CD4-positive, alpha-beta T cell treated with Interleukin-2 at 100 ng/mL for 4 hours (primary cell): ENCODE measurements around the gene NT5C3B.
"Not testable (repeated sequence)": the region's sequence is repeated elsewhere in the genome, so short reads cannot be mapped to it uniquely, and the experiment has no call there.

Experiments
- DNase-seq: peaks from one replicate; pipeline ENCODE4 v3.0.0-alpha.2; 2020; ENCODE audit warnings: low spot score

Gene NT5C3B

DNA sequence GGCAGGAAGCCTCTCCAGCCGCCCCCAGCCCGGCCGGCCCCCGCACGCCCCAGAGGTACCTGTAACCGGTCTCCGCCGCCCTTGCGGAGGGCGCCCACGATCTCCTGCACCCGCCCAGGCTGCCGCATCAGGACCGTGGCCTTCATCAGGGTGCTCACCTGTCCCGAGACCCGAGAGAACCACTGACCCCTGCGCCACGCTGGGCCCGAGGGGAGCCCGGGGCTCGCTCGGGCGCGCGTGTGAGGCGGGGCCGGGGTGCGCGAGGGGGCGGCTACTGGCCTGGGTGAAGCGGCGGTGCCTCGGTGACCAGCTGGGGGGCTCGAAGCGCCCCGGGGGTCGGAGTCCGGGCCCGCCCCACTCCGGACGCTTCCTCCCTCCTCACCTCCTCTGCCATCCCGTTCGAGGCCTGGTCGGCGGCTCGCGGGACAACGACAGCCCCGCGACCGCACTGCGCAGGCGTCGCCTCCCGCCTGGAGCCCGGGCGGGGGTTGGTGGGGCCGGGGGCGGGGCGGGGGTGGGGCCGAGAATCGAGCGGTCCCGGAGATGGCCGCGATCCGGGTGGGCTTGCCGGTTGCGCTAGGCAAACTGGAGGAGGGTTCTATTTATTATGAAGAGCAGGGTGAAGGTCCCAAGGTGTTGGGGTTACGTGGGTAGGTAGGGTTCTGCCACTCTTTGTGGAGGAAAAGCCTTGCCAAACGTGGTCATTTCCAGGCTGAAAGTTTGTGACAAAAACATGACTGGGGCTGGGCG lies at the start of gene NT5C3B:
Gene NT5C3B, minus strand, starts transcription at position 433 of the 750 bp plus-strand sequence. Its CDS starts 39 bp downstream, at position 394.
- peak; percentile 37 for DNase-seq

DNA sequence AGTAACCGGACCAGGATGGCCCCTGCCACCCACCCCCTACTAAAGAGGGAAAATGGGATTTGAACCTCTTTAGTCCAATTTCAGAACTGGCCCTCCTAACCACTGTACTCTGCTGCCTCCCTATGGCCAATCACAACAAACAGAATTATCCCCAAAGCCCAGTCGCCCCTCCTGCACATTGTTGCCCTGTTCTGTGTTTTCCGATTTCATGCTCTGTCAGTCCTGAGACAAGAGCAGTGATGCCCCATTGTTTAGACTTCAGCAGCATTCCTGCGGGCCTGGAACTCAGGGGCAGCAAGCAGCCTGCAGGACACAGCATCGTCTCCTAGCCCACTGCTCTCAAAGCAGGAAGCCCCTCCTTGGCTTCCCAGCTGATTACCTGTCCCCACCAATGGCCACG lies 49.7 kb upstream of the NT5C3B start:
- DNase-seq, result no peak

DNA sequence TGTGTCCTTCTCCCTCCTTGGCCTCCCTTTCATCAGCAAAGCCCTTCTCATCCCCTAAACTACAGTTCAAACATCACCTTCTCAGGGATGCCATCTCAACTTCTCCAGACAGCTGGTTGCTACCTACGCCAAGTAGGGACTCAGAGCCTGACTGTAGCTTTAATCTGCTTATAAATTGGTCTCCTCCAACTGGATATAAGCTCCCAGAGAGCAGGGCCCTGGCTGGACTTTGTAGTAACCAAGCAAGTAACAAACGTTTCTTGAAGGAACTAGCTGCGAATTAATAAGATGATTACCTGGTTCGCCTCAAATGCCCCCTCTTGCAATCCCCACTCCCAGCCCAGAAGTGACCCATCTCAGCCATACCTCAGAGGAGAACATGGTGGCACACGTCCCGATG lies 46.7 kb upstream of the NT5C3B start:
- no peak for DNase-seq

DNA sequence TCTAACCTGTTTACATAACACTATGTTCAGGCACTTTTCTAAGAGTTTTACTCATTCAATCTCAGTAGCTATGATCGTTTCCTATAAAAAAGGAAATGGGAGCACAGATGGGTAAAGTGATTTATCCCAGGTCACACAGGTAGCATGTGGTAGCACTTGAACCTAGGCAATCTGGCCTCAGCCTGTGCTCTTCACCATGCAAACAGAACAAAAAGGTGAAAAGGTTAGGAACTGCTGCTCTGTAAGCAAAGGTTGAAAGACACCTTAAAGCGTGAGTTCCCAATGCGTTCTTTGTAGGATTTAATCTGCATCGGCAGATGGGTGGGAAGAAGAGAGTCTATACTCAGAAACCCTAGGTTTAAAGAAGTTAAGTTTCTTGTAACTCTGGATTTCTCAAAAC lies 44.1 kb upstream of the NT5C3B start:
- DNase-seq, result no peak

DNA sequence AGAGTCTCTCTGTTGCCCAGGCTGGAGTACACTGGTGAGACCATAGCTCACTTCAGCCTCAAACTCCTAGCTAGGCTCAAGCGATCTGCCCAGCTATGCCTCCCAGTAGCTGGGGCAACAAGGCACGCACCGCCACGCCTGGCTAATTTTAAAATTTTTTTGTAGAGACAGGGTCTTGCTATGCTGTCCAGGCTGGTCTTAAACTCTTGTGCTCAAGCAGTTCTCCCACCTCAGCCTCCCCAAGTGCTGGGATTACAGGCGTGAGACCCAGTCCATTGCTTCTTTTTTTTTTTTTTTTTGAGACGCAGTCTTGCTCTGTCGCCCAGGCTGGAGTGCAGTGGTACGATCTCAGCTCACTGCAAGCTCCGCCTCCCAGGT lies 38.2 kb upstream of the NT5C3B start:
- DNase-seq, result not testable (repeated sequence)

DNA sequence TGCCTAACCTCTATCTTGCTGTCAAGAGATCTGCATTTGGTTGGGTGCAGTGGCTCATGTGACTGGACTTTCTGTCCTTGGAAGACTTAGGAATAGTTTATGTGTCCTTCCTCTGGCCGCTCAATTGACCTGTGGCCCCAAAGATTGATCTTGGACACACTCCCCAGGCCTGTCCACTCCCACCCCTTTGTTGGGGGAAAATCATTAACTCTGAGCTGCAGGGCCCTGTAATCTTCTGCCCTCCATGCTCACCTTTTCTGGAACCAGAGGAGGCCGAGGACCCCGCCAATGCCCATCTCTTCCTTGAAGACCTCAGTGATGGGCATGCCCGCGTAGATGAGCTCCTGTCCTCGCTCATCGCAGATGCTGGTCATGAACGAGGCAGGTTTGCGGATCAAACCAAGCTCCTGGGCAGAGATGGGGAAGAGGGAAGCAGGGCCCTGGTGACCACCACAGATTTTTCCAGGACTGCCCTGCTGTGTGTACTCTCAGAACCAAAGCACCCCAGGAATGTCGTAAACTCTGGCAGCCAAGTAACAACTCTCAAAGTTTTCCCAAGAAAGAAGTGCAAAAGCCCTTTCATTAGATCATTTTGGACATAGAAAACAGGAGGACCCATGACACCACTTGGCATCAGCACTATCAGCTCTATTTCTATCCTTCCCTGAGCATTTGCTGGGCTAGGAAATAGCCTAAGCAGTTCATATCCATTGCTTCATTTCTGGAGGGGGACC lies 37.7 kb upstream of the NT5C3B start:
- DNase-seq, result no peak

DNA sequence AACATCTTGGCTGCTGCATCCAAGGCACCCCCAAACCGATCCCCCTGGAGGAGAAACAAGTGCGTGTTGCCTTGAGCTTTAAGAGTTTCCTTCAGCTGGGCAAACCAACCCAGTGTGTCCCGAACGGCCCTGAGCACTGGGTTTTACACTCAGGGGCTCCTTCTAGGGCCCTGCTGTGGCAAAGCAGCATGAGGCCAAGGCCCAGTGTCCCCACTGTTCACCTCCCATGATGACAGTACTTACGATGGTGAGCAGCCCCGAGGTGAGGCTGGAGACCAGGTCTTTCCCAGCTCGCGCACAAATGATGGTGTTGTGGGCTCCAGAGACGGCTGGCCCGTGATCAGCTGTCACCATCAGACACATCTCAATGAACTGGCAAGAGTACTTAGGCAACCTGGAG lies 35.8 kb upstream of the NT5C3B start:
- no peak for DNase-seq

DNA sequence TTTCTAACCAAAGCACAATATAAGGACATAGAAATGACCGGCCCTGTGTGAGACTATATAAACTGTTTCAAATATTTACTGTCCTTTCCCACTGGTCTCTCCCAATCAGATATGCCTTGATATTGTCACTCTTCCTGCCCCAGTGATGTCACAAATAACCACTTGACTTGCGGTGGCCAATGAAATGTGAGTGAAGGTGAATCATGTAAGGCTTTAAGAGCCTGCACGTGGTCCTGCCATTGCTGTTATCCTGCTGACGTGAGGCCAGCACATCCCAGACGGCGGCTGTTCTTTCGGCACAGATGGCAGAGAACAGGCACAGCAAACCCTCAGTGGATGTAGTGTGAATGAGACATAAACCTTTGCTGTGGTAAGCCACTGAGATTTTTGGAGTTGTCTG lies 34.6 kb upstream of the NT5C3B start:
- DNase-seq, result no peak

DNA sequence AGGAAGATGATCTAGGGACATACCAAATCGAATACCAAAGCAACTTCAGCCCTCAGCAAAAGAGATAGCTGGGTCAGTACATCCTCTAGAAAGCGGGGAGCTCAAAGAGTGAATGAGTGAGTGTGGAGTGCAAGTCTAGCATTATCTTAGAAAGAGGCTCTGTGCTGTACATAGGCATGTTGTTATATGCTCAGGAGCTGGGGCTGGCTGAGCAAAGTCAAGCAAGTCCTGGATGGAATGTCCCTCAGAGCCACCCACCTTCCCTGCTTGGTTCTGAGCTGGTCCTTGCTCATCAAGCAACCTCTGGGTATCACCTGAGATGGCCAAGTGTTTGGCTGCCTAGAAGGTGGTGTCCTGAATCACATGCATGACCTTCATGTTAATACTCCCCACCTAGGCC lies 34.1 kb upstream of the NT5C3B start:
- no peak for DNase-seq

DNA sequence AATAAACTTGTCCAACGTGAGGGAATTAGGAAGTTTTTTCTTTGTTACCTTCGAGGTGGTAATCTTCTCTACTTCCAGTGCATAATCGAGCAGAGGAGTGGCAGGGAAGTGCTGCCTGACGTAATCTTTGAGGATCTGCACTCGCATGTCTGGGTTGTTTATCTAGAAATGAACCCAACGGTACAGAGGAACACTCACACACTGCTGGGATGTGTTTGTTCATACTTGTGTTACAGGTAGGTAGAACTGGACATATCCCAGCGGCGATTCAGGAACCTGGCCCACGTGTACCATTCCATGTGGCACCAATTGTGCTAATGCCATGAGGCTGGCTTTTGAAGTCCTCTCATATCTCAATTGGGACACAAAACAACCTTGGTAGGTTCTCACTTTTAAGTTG lies 33.4 kb upstream of the NT5C3B start:
- DNase-seq, result no peak

DNA sequence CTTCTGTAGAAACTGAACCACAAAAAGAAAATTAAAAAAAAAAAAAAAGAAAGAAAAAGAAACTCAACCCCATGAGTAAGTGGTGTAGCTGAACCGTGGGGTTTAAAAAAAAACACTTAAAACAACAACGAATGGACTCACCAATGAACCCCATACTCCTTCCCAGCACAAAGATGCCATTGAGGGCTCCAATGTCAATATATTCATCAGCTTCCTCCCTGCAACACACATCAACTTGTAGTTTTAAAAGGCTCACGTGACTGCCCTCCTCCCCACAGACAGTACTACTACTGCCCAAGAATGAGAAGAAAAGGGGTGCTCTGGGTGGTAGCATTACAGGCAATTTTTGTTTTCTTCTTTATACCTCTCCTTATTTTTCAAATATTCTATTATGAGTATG lies 32.5 kb upstream of the NT5C3B start:
- no peak for DNase-seq

DNA sequence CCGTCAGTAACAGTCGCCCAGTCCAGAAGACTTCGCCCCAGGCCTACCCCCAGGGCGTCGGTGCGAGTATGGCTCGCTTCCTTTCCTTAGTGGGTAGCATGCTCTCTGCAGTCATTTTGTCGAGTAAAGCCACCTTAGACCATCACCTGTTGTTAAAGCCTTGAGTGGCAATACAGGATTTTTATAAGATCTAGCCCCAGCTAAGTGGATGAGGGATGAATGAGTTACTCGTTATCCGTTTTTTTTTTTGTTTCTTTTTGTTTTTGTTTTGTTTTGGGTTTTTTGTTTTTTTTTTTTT lies 29.5 kb upstream of the NT5C3B start:
- no peak for DNase-seq

DNA sequence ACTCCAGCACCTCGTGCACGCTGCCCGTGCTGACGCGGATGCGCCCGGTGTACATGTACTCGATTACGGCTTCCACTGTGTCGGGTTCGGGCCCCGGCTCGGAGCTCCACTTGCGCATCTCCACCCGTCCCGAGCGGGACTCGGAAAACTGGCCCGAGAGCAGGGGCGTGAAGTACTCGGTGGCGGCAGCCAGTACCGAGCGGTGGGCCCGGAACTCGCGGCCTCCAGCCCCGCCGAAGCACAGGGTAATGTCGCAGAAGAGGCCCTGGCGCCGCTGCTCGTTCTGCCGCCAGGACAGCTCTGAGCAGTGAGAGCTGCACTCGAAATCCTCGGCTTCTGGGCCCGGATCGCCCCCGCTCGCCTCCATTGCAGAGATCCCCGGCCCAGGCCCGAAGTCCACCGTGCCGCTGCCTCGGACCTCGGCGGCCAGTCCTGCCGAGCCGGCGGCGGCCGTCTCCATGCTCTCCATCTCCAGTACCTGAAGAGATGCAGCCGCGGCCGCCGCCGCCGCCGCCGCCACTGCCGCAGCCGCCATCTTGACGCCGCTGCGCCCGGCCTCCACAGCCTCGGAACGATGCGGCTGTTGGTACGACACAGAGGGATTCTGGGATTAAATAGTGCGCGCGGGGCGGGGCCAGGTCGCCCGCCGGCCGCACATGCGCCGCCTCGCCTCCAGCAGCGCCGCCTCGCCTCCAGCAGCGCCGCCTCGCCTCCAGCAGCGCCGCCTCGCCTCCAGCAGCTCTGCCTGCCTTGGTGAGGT lies 29.0 kb upstream of the NT5C3B start, which contains the start of gene KLHL11:
Gene KLHL11, minus strand, starts transcription at position 588 of the 760 bp plus-strand sequence. Its CDS starts 53 bp downstream, at position 535.
- peak; percentile 86 for DNase-seq

DNA sequence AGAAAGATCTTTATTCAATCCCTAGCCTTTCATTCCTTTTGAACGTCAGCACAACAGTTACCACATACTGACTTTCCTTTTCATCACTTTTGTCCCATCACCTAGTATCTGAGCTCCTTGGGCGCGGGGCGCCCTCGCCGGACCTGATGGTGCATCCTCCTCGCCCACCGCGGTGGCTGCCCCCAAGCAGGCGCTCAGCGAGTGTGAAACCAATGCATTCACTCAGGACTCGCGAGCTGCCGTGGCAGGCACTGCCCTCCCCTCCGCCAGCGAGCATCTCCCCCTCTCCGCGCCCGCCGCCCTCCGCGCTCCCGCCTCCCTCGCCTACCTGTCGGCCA lies 28.4 kb upstream of the NT5C3B start:
- no peak for DNase-seq

DNA sequence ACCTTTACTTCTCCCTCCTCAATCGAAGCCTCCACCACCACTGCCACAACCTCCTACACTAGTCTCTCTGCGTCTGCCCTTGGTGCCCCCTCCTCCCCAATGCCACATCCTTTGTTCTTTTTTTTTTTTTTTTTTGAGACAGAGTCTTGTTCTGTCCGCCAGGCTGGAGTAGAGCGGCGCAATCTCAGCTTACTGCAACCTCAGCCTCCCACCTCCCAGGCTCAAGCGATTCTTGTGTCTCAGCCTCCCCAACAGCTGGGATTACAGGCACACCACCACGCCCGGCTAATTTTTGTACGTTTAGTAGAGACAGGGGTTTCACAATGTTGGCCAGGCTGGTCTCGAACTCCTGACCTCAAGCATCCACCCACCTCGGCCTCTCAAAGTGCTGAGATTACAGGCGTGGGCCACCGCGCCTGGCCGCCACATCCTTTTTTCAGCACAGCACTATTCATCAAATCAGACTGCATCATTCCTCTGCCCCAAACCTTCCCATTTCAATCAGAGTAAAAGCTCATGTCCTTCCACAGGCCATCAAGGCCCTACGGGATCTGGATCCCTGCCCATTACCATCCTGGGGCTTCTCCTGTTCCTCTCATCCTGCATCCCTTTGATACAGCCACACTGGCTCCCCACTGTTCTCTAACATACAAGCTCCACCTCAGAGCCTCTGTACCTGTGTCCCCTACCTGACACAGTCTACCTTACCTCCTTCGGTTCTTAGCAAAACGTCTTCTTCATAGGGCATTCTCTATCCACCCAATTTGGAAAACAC lies 27.2 kb upstream of the NT5C3B start:
- peak; percentile 3 for DNase-seq

DNA sequence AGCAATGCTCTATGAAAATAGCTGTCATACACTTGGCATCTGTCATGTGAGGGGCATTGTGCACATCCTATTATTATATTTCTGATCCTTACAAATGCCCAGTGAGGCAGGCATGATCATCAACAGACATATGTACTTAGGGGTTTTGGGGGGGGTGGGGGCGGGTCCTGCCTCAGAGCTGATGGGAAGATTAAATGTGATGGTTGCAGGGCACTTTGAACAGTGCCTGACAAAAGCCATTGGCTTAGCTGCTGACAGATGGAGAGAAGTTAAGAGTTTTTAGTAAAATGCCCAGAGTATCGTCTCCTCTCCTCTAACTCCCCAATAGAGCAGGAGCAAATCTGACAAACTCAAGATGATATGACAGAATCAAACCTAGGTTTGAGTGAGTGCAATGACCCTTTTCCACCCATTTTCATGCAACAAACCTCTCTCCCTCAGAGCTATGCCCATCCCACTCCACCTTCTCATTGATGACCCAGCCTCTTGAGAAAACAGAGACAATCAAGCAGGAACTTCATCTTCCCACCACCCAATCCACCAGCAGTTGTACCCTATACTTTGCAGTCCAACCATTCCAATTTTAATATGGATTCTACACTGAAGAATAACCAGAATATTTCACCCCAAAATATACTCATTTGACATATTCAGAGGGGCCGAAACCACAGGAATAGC lies 24.4 kb upstream of the NT5C3B start:
- DNase-seq, result no peak

DNA sequence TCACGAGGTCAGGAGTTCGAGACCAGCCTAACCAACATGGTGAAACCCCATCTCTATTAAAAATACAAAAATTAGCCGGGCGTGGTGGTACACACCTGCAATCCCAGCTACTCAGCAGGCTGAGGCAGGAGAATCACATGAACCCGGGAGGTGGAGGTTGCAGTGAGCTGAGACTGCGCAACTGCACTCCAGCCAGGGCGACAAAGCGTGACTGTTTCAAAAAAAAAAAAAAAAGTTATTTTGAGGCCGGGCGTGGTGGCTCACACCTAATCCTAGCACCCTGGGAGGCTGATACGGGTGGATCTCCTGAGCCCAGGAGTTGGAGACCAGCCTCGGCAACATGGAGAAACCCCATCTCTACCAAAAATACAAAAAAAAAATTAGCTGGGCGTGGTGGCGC lies 15.3 kb upstream of the NT5C3B start:
- DNase-seq, result not testable (repeated sequence)

DNA sequence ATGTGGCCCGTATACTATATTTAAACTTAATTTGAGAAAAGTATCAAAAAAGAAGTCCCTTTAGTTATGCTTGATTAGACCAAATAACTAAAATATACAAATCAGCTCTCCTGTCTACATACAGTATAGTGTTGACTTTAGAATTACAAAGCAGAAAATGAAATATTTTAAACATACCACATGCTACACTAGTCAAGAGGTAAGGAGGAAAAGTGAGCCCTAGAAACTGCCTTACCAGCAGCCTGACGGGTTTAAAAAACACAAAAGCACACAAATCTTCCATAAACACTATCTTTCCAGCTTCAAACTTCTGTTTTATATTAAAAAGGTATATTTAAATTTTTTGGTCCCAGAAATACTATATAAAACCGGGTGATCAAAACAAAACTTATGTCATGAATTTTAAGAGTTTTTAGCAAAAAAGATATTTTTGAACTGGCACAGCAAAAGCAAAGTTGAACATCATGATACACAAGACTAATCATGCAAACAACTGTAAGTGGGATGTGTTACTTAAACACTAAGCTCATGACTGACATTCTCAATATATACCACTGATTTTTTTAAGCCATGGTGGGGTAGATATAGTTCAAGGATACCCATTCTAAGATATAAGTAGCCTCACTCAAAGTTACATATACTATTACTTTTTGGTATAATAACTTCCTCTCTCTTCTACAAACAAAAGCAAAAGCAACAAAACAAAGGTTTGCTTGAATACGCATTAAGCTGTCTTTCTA lies 13.4 kb upstream of the NT5C3B start:
- no peak for DNase-seq

DNA sequence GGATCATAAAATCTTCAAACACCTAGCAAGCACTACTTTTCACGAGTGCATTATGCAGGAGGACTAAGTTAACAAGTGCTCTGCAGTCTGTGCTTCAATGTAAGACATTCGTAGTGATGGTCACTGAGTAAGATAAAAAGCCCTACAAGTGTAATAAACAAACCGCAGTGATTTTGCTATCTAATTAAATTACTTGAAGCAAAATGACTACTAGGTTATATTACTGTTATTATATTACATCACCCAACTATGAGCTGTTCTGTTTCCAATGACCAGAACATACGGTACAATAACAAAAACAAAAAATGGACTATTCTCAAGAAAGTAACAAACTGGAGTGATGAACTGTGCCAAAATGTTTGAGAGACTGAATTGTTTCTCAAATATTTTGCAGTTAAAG lies 12.8 kb upstream of the NT5C3B start:
- DNase-seq, result no peak

DNA sequence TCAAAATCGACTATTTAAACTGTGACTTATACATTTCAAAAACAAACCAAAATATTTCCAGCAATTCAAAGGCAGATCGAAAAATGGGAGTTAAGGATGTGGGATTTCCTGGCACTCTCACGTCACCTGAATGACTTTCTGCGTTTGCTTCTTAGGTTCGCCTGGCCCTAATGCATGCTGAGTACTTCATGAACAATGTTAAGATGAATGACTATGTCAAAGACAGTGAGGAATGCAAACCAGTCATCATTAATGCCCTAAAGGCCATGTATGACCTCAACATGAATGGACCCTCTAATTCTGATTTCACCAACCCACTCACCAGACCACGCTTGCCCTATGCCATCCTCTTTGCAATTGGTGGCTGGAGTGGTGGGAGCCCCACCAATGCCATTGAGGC lies 8.9 kb upstream of the NT5C3B start:
- DNase-seq, result no peak

DNA sequence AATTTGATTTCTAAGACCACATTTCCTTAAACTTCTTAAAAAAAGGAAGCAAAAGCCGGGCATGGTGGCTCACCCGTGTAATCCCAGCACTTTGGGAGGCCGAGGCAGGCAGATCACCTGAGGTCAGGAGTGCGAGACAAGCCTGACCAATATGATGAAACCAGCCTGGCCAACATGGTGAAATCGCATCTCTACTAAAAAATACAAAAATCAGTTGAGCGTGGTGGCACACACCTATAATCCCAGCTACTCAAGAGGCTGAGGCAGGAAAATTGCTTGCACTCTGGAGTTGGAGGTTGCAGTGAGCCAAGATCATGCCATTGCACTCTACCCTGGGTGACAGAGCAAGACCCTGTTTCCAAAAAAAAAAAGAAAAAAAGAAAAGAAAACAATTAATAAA lies 4.7 kb upstream of the NT5C3B start:
- DNase-seq, result not testable (repeated sequence)
